ENCODE results near the gene DPP7.

DNA sequence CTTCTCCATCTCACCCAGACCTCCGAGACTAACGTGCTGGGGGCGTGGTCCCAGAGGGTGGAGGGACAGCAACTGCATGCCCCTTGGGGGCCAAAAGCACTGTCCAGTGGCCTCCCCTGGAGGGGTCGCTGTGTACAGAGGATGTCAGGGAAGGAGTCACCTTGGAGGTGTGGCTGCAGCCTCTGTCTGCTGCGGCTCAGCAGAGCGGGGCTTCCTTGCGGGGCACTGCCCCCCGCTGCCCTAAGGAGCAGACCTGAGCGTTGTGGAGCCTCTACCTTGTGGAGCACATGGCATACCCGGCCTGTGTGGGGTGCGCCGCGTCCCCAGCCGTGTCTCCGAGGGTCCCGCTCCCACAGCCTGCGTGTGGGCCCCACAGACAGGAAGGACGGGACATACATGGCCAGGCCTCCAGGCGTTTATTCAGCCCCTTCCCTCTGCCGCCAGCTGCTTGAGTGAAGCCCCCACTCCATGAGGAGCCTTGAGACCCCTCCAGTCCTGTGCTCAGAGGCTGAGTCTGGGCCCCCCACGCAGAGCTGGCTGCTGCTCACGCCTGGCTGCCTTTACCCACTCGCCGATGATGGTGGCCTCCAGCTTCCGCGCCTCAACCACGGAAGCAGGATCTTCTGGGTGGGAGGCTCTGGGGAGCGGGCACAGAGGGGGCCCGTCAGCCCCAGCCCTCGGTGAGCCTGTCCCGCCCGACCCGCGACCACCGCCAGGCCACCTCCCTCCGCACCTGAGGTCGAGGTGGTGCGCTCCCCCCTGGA lies 4.2 kb downstream of the DPP7 start:
- TF ChIP-seq, protein P1, sequence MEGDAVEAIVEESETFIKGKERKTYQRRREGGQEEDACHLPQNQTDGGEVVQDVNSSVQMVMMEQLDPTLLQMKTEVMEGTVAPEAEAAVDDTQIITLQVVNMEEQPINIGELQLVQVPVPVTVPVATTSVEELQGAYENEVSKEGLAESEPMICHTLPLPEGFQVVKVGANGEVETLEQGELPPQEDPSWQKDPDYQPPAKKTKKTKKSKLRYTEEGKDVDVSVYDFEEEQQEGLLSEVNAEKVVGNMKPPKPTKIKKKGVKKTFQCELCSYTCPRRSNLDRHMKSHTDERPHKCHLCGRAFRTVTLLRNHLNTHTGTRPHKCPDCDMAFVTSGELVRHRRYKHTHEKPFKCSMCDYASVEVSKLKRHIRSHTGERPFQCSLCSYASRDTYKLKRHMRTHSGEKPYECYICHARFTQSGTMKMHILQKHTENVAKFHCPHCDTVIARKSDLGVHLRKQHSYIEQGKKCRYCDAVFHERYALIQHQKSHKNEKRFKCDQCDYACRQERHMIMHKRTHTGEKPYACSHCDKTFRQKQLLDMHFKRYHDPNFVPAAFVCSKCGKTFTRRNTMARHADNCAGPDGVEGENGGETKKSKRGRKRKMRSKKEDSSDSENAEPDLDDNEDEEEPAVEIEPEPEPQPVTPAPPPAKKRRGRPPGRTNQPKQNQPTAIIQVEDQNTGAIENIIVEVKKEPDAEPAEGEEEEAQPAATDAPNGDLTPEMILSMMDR (tag by site-specific recombination; IDR thresholded peaks at IDR 0.05): no peak
- TF ChIP-seq ZNF394 (tag by site-specific recombination; IDR thresholded peaks at IDR 0.05; ENCODE audit: borderline replicate concordance) (no peak), HOXA7 (CRISPR knock-in tag; IDR thresholded peaks at IDR 0.05; ENCODE audit: borderline replicate concordance) (no peak), ZNF221 (tag by site-specific recombination; IDR thresholded peaks at IDR 0.05; ENCODE audit: borderline replicate concordance) (no peak)
- TF ChIP-seq, protein P2, sequence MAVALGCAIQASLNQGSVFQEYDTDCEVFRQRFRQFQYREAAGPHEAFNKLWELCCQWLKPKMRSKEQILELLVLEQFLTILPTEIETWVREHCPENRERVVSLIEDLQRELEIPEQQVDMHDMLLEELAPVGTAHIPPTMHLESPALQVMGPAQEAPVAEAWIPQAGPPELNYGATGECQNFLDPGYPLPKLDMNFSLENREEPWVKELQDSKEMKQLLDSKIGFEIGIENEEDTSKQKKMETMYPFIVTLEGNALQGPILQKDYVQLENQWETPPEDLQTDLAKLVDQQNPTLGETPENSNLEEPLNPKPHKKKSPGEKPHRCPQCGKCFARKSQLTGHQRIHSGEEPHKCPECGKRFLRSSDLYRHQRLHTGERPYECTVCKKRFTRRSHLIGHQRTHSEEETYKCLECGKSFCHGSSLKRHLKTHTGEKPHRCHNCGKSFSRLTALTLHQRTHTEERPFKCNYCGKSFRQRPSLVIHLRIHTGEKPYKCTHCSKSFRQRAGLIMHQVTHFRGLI (tag by site-specific recombination; IDR thresholded peaks at IDR 0.05): no peak
- TF ChIP-seq, protein P3, sequence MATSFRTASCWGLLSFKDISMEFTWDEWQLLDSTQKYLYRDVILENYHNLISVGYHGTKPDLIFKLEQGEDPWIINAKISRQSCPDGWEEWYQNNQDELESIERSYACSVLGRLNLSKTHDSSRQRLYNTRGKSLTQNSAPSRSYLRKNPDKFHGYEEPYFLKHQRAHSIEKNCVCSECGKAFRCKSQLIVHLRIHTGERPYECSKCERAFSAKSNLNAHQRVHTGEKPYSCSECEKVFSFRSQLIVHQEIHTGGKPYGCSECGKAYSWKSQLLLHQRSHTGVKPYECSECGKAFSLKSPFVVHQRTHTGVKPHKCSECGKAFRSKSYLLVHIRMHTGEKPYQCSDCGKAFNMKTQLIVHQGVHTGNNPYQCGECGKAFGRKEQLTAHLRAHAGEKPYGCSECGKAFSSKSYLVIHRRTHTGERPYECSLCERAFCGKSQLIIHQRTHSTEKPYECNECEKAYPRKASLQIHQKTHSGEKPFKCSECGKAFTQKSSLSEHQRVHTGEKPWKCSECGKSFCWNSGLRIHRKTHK (tag by site-specific recombination; IDR thresholded peaks at IDR 0.05): no peak
- TF ChIP-seq, protein P4, sequence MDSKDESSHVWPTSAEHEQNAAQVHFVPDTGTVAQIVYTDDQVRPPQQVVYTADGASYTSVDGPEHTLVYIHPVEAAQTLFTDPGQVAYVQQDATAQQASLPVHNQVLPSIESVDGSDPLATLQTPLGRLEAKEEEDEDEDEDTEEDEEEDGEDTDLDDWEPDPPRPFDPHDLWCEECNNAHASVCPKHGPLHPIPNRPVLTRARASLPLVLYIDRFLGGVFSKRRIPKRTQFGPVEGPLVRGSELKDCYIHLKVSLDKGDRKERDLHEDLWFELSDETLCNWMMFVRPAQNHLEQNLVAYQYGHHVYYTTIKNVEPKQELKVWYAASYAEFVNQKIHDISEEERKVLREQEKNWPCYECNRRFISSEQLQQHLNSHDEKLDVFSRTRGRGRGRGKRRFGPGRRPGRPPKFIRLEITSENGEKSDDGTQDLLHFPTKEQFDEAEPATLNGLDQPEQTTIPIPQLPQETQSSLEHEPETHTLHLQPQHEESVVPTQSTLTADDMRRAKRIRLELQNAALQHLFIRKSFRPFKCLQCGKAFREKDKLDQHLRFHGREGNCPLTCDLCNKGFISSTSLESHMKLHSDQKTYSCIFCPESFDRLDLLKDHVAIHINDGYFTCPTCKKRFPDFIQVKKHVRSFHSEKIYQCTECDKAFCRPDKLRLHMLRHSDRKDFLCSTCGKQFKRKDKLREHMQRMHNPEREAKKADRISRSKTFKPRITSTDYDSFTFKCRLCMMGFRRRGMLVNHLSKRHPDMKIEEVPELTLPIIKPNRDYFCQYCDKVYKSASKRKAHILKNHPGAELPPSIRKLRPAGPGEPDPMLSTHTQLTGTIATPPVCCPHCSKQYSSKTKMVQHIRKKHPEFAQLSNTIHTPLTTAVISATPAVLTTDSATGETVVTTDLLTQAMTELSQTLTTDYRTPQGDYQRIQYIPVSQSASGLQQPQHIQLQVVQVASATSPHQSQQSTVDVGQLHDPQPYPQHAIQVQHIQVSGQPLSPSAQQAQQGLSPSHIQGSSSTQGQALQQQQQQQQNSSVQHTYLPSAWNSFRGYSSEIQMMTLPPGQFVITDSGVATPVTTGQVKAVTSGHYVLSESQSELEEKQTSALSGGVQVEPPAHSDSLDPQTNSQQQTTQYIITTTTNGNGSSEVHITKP (tag by site-specific recombination; IDR thresholded peaks at IDR 0.05): no peak
- TF ChIP-seq, protein P5, sequence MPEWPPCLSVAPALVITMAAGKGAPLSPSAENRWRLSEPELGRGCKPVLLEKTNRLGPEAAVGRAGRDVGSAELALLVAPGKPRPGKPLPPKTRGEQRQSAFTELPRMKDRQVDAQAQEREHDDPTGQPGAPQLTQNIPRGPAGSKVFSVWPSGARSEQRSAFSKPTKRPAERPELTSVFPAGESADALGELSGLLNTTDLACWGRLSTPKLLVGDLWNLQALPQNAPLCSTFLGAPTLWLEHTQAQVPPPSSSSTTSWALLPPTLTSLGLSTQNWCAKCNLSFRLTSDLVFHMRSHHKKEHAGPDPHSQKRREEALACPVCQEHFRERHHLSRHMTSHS (tag by site-specific recombination; IDR thresholded peaks at IDR 0.05): no peak
